Spleen (tissue), 7 donors: ENCODE measurements around the gene SMIM43.

ENCODE experiments used
- CTCF ChIP-seq, 11 experiments: fragments of 200-600 bp in 7 of 11; fragments of 450-650 bp in 4 of 11; sonication (generic) in 4 of 11; IDR thresholded peaks in 8 of 11; conservative IDR thresholded peaks in 3 of 11; 1 replicate in 7 of 11; 2 replicates in 4 of 11; pipeline versions ENCODE4 v1.4.0 to v1.8.0; 2016 to 2021; ENCODE audit warnings: antibody characterized with exemption in 11 of 11, inconsistent platforms in 4 of 11, mild to moderate bottlenecking in 1 of 11
- POLR2A ChIP-seq, 3 donors: fragments of 450-650 bp; IDR thresholded peaks; one replicate each; pipeline ENCODE4 v1.5.1; 2017; ENCODE audit warnings: antibody characterized with exemption in 3 of 3, mild to moderate bottlenecking in 1 of 3
- donor health status: DM: no; HTN: no; CAD: no; lungs with moderate emphysema.
- donor health status: DM: no; HTN: no; CAD: no.
- donor health status: DM: no; HTN: no; CAD: no.

- TF ChIP-seq POLR2A (IDR thresholded peaks at IDR 0.05) (no peak), CTCF (IDR thresholded peaks at IDR 0.05 in 8 of 11, conservative IDR thresholded peaks at IDR 0.05 in 3 of 11) (no peak)
These were observed 47.2 kb downstream of the SMIM43 start for GRCh38 chr4:121717680-121718237.
